ENCODE data around the gene EIF4G3.

Gene EIF4G3

GRCh38 chr1:20873311-20873710 lies 303.4 kb downstream of the EIF4G3 start:
- Histone ChIP-seq H3F3A (ENCODE audit: insufficient read depth, low read length) (no peaks in the 10 kb centered on the region), H3K4me3 (ENCODE audit: low read length) (no peak overlapping the region), H3K4me1 (ENCODE audit: low read length) (no peaks in the 10 kb centered on the region), H3K9me3 (replicated peaks; ENCODE audit: insufficient read depth, low read length) (no peaks in the 10 kb centered on the region), H3K4me2 (ENCODE audit: low read depth, low read length) (no peak overlapping the region), H4K20me1 (ENCODE audit: insufficient read depth, low read length) (no peaks in the 10 kb centered on the region), H3K9me2 (replicated peaks; ENCODE audit: insufficient read depth, low read length) (no peaks in the 10 kb centered on the region), H3K36me3 (replicated peaks; ENCODE audit: insufficient read depth, low read length) (no peaks in the 10 kb centered on the region), H3K27ac (ENCODE audit: low read length) (no peak overlapping the region), H3K9ac (ENCODE audit: low read length) (no peak overlapping the region), H3K27me3 (replicated peaks; ENCODE audit: insufficient read depth, low read length) (no peaks in the 10 kb centered on the region), H3K79me2 (ENCODE audit: low read length) (no peaks in the 10 kb centered on the region), H2AFZ (ENCODE audit: low read length) (no peak overlapping the region)
- TF ChIP-seq EZH2phosphoT487 (IDR thresholded peaks at IDR 0.05; ENCODE audit: low read length) (no peak), EZH2 (optimal IDR thresholded peaks at IDR 0.05; ENCODE audit: low read depth, low read length) (no peak), CTCF (IDR thresholded peaks at IDR 0.05; ENCODE audit: low read length) (no peak)
- DNase-seq, result no peak

GRCh38 chr1:20871419-20871818 lies 305.3 kb downstream of the EIF4G3 start:
- TF ChIP-seq EZH2 (optimal IDR thresholded peaks at IDR 0.05; ENCODE audit: low read depth, low read length) (no peak), CTCF (IDR thresholded peaks at IDR 0.05; ENCODE audit: low read length) (no peak), EZH2phosphoT487 (IDR thresholded peaks at IDR 0.05; ENCODE audit: low read length) (no peak)
- Histone ChIP-seq H3K79me2 (ENCODE audit: low read length) (no peaks in the 10 kb centered on the region), H3K27me3 (replicated peaks; ENCODE audit: insufficient read depth, low read length) (no peaks in the 10 kb centered on the region), H4K20me1 (ENCODE audit: insufficient read depth, low read length) (no peaks in the 10 kb centered on the region), H3K4me1 (ENCODE audit: low read length) (peaks cover 13% of the 10 kb centered on the region), H3K9ac (ENCODE audit: low read length) (no peak overlapping the region), H3K9me3 (replicated peaks; ENCODE audit: insufficient read depth, low read length) (no peaks in the 10 kb centered on the region), H3K4me2 (ENCODE audit: low read depth, low read length) (no peak overlapping the region), H3K27ac (ENCODE audit: low read length) (no peak overlapping the region), H2AFZ (ENCODE audit: low read length) (no peak overlapping the region), H3K9me2 (replicated peaks; ENCODE audit: insufficient read depth, low read length) (no peaks in the 10 kb centered on the region), H3K36me3 (replicated peaks; ENCODE audit: insufficient read depth, low read length) (no peaks in the 10 kb centered on the region), H3F3A (ENCODE audit: insufficient read depth, low read length) (peaks cover 7% of the 10 kb centered on the region; the same call in 1 of the 2 replicates), H3K4me3 (ENCODE audit: low read length) (no peak overlapping the region)
- DNase-seq, result no peak

- no peaks in the 10 kb centered on the region for H3K79me2 ChIP-seq (ENCODE audit: low read length)
- H4K20me1 ChIP-seq (ENCODE audit: insufficient read depth, low read length), result no peaks in the 10 kb centered on the region
- no peak overlapping the region for H3K27ac ChIP-seq (ENCODE audit: low read length)
- no peak overlapping the region for H2AFZ ChIP-seq (ENCODE audit: low read length)
- H3K4me1 ChIP-seq (ENCODE audit: low read length), result peaks cover 16% of the 10 kb centered on the region
- H3F3A ChIP-seq (ENCODE audit: insufficient read depth, low read length), result peaks cover 7% of the 10 kb centered on the region; the same call in 1 of the 2 replicates
- no peaks in the 10 kb centered on the region for H3K36me3 ChIP-seq (replicated peaks; ENCODE audit: insufficient read depth, low read length)
- DNase-seq, result no peak
- H3K27me3 ChIP-seq (replicated peaks; ENCODE audit: insufficient read depth, low read length), result no peaks in the 10 kb centered on the region
- H3K9me2 ChIP-seq (replicated peaks; ENCODE audit: insufficient read depth, low read length), result no peaks in the 10 kb centered on the region
- no peak overlapping the region for H3K4me2 ChIP-seq (ENCODE audit: low read depth, low read length)
- H3K9ac ChIP-seq (ENCODE audit: low read length), result no peak overlapping the region
- no peak for TF ChIP-seq CTCF (IDR thresholded peaks at IDR 0.05; ENCODE audit: low read length)
- H3K4me3 ChIP-seq (ENCODE audit: low read length), result no peak overlapping the region
- no peaks in the 10 kb centered on the region for H3K9me3 ChIP-seq (replicated peaks; ENCODE audit: insufficient read depth, low read length)
Measured at GRCh38 chr1:20870718-20871117, 306.0 kb downstream of the EIF4G3 start.
